ENCODE measurements around the gene FOXI2.

Gene FOXI2

DNA sequence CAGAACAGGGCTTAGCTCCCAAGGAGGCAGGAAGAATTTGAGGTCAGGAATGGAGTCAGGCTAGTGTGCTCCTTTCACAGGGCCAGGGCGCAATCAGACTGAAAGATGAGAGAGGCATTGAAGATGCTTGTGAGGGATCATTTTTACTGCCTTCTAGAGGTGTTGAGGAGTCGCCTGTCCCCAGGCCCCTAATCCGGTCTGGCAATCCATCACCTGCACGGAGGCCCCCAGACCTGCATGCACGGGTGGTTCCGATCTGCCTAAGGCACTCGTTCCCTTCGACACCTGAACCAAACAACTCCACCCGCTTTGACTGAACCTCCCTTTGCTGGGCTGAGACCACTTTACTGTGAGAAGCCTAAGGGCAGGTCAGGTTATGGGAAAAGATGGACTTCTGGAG is 8.0 kb downstream of the FOXI2 start:
- no peak for DNase-seq

DNA sequence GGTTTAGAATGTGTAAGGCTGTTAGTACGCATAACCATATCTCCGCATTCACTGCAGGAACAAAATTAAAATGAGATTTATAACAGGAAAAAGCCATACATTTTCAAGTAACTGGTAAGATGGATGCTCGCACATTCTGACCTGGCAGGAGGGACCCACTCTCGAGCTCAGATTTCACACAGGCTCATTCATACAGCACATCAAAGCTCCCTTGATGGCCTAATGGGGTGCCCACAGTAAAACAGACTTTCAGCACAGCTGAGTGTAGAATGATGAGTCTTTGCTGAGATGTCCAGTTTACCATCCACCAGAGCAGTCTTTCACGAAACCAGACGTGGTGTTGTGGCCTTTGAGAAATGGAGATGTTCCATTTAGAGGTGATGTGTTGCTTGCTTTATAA is 8.9 kb downstream of the FOXI2 start:
- no peak for DNase-seq

DNA sequence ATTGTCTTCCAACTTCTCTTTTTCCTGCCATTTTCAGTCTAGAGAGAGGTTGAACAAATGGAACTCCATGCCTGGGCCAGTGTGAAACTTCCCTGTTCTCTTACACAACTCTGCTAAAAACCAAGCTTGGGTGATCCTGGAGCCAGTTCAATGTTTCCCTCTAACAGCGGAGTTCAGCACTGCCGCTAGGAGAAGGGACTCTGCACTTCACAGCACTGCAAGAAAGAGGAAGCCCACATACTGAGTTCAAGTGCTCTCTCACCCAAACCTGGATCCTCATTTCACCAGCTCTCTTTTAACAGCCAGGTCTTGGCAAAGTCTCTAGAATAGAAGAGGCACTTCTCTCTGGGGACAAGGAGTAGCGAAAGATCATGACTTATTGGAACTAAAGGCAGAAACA is 18.8 kb downstream of the FOXI2 start:
- DNase-seq = no peak

- DNase-seq = no peak
Observed at GRCh38 chr10:127756264-127756663, 19.3 kb downstream of the FOXI2 start.

- no peak for DNase-seq
Observed at GRCh38 chr10:127757033-127757432, 20.0 kb downstream of the FOXI2 start.

DNA sequence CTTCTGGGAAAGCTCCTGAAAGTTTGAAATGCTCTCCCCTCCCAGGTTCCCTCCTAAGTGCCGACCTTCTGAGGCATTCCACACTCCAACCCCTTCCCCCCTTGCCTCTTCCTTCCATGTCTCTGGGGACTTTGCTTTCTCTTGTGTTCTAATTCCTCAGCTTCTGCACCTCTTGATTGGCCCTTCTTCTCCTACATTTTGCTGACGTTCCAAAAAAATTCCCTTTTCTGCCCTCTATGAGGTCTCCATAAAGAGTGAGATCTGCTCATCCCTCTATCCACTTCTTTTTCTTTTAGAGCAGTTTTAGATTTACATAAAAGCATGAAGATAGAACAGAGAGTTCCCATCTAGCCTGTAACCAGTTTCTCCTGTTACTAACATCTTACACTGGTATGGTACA is 22.3 kb downstream of the FOXI2 start:
- DNase-seq = no peak

DNA sequence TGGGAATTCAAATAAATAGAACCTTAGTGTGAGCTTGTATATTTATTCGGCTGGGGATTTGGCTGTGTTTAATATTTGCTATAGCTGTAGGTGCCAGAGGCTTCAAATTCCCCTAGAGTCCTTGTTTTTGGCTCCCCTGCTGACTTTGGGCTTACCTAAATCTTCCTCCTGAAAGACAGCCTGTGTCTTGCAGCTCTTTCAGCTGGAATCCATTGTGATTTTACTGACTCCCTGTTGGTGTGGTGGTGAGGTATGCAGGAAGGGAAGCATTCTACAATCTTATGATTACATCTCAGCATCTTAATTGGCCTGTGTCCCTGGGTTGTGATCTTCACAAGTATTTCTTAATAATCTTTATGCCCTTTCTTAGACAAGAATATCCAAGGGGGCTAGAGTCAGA is 25.9 kb downstream of the FOXI2 start:
- DNase-seq = no peak

DNA sequence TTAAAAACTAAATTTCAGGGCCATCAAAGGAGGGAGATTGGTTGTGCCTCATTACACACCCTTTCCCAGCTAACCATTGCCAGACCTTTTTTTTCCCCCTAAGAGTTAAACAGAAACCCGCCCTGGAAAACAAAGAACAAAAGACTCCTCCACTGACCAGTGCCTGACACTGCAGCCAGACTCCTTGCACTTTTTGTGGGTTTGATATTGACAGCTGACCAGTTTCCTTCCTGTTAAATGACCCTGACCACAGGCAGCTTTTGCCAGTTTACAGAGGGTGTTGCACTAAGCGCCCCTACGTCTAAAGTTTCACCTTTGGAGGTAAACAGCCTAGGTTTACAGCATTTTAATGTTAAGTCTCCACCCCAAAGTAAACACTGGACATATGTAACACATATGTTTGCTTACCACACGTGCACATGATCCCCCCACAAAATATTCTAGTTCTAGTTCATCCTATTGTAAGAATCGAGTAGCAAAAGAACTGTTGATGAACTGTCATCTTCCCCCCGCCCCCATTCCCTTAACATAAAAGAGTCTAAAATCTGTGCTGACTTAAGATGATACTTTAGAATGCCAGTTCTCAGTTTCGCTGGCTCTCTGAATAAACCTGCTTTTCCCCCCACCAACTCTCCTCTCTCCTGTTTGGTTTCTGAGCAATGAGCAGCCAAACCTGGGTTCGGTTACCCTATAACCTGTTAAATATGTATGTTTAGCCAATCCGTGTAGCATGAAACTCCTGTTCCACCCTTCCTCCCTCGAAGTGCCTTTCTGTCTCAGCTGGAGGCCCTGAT is 38.0 kb downstream of the FOXI2 start:
- DNase-seq = no peak

- no peak for DNase-seq
Observed at GRCh38 chr10:127776816-127777215, 39.8 kb downstream of the FOXI2 start.

DNA sequence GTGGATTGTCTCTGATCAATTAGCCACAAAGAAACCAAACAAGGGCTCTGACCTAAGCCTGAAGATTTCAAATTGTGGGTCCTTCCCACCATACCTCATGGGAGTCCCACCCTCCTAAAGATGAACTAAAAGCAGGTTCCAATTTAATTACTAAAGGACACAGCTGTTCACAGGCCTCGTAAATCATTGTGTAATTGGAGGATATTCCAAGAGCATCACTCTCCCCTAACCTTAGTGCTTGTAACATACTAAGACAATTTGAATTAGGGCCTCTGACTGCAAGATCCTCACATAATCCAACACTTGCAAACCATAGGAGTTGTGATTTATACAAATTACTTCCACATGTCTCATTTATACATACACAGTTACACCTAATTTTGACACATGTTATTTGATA is 44.4 kb downstream of the FOXI2 start:
- no peak for DNase-seq

- DNase-seq = no peak
Observed at GRCh38 chr10:127787873-127788272, 50.9 kb downstream of the FOXI2 start.

- no peak for DNase-seq
Observed at GRCh38 chr10:127790066-127790624, 53.2 kb downstream of the FOXI2 start.

All from HCEC 1CT (cell line).